NOMO-1 (cell line): ENCODE data around the gene PPP2R5C.
"Not testable (repeated sequence)": the region's sequence is repeated elsewhere in the genome, so short reads cannot be mapped to it uniquely, and the experiment has no call there.

Experiments
- DNase-seq, 2 experiments: peaks; one replicate each; lab custom pipeline; 2025; ENCODE audit not compliant: unreplicated experiment in 2 of 2; lab: John Stamatoyannopoulos, UW

PPP2R5C gene

DNA sequence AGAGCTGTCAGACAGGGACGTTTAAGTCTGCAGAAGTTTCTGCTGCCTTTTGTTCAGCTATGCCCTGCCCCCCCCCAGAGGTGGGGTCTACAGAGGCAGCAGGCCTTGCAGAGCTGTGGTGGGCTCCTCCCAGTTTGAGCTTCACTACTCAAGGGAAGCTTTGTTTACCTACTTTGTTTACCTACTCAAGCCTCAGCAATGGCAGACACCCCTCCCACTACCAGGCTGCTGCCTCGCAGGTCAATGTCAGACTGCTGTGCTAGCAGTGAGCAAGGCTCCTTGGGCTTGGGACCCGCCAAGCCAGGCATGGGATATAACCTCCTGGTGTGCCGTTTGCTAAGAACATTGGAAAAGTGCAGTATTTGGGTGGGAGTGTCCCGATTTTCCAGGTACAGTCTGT is 11.8 kb upstream of the PPP2R5C start:
- not testable (repeated sequence) for DNase-seq

DNA sequence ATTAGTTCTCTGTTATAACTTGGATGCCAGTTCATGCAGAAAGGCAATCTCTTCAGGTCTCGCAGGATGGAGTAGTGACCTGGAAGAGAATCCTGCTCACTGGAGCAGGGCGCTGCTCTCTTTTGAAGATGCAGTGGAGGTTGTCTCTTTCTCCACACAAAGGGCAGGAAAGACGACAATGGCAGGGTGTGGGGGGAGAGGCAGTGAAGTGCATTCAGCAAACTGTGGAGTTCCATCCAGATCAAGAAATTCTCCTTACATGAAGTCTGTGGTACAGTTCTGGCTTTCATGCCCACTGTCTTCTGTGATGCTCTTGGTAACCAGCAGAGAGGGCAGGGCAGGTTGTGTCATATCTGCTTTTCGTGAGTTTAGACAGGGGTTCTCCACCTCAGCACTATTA is 6.6 kb upstream of the PPP2R5C start:
- no peak for DNase-seq

DNA sequence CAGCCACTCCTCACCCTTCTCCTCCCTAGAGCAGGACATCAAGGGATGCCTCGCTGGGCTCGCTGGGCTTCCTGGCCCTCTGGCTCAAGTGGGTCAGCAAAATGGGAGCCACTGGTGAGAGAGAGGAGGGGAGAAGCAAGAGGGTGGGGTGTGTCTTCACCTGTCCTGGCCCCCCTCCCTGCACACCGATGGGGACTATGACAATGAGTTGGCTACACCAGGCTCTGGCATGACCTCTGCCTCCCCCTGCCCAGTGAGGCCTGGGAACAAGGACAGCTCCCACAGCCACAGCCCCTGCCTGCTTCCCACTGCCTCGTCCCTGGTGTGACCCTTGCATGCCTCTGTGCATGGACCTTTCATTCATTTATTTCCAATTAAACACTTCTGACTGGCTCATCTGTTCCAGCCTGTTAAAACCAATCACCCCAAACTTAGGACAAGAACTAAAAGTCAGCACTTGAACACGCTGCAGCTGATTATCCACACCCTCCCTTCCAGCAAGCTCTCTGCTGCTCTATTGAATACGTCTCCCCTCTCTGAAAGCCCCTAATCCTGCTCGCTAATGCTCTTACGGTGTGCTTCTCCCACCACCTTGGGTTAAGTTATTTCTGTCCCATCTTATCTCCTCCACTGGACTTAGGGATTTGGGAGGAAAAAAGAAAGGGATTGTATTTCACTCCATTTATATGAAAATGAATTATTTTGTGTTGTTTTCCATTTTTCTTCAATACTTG is 5.8 kb upstream of the PPP2R5C start:
- no peak for DNase-seq

DNA sequence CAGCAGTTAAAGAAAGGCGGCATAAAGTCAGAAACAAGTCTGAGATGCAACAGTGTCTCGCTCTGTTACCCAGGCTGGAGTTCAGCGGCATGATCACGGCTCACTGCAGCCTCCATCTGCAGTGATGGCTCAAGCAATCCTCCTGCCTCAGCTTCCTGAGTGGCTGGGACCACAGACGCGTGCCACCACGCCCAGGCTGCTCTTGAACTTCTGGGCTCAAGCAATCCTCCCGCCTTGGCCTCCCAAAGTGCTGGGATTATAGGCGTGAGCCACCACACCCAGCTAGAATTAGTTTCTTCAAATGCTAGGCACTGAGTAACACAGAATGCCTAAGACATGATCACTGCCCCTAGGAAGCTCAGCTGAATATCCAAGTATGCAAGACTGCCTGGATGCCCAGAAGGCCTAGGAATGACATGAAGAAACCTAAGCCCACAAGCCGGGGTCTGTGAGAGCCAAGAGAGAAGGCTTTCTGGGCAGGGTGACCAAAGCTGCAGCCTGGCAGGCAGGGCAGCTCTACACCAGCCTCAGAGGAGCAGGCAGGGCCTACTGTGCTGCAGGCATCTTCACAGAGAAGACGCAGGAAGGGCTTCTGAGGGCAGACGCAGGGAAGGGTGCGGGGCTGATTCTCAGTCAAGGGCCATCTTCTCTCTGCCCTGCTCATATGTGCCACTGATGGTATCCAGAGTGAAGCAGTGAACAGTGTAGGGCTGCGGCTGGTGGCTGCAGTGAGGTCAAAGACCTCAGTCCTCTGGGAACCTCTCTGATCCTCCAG is 4.3 kb upstream of the PPP2R5C start:
- DNase-seq = no peak

DNA sequence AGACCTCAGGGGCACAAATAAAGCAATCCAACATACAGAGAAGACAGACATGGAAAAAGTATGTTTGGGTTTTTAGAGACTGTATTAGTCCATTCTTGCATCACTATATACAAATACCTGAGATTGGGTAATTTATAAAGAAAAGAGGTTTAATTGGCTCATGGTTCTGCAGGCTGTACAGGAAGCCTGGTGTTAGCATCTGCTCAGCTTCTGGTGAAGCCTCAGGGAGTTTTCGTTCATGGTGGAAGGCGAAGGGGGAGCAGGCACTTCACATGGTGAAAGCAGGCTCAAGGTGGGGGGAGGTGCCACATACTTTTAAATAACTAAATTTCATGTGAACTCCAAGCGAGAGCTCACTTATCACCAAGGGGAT is 3.7 kb upstream of the PPP2R5C start:
- DNase-seq = no peak

DNA sequence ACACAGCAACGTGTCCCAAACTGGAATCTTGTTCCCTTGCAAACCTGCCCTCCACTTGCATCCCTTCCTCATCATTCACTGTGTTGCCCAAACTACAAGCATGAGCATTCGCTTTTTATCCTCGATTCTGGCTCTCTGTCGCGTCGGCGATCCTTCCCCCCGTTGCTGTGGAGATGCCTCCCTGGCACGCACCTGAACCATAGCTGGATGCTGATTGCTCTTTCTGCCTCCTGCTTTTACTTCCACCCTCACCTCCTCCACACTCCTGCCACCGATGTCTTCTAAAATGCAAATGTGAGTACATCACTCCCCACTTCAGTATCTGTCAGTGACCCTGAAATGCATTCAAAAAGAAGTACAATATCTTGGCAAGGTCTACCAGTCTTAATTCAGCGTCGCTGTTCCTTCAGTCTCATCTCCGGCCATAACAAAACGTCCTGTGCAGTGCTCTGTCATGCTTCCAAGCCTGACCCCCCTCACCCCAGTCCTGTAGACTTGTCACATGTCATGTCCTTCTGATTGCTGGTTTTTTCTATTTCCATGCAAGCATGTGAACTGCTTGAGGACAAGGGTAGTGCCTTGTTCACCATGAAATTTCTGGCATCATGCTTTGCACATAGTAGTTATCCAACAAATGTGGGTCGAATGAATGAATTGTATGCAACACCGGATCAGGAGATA is 2.5 kb upstream of the PPP2R5C start:
- DNase-seq = no peak

DNA sequence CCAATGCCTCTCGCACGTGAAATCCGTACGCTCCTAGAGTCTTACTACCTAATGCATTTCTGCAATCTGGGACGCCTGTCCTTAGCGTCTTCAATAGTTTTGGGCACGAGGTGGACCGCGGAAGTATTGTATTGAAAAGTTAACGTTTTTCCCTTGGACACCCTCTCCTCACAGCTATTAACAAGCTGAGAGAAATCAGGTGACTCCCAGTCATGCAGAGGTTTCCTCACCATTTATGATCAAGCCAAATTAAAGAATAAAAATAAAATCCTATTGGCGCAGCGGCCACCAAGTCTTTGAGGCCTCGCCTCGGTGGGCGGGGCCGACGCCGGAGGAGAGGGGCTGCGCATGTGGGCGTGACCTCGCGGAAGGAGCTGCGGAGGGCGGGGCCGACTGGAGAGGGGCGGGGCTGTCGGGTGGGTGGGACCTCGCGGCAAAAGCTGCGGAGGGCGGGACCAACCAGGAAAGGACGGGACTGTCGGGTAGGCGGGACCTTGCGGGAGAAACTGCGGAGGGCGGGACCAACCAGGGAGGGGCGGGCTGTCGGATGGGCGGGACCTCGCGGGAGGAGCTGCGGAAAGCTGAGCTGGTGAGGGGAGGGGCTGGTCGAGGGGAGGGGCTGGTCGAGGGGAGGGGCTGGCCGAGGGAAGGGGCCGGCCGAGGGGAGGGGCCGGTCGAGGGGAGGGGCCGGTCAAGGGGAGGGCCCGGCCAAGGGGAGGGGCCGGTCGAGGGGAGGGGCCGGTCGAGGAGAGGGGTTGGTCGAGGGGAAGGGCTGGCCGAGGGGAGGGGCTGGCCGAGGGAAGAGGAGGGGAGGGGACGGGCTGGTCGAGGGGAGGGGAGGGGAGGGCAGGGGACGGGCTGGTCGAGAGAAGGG is 1.1 kb upstream of the PPP2R5C start:
- DNase-seq = peak; percentile 89 to 95

DNA sequence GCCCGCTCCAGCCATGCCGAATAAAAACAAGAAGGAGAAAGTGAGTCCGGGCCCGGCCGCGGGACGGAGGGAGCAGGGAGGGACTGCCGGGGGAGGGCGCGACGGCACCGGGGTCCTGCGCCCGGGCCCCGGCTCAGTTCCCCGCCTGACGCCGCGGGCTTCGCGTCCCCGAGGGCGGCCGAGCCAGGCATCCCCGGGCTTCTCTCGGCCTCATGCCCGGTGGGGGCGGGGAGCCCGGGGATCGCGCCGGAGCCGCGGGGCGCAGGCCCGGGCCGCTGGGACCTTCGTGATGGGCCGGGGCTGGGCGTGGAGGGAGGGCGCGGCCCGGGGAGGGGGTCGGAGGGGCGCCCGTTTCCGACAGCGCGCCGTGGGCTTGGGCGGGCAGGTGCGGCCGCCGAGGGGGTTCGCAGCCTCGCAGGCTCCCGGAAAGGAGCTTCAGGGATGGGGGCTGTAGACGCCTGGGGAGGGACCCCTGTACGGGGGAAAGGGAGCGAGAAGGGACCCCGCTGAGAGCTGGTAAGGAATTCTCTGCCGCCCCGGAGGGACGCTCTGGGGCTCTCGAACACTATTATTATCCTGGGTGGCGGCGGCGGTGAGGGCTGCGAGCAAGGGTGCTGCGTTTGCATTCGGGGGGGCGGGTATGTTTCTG is 496 bp downstream of the PPP2R5C start:
- DNase-seq = no peak

DNA sequence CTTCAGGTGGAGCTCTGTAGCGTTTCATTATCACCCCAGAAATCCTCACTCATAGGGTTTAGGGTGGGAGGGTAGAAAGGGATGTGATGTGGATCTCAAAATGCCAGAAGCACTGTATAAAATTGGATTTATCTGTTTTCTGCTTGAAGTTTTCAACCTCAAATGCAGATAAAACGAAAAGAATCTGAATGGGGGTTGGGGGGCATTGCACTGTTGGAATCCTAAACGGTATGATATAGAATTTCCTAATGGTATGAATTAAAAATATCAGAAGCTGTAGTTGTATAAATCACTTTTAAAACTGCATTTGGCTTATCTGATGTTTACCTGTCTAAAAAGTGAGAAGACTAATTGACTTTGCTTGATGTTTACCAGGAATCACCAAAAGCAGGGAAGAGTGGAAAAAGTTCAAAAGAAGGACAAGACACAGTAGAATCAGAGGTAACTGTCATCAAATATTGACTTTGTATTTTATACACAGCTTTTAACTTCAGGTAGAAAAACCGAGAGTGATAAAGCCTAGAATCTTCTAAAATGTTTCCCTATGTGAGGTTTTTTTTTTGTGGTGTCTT is 1.1 kb downstream of the PPP2R5C start:
- no peak for DNase-seq

DNA sequence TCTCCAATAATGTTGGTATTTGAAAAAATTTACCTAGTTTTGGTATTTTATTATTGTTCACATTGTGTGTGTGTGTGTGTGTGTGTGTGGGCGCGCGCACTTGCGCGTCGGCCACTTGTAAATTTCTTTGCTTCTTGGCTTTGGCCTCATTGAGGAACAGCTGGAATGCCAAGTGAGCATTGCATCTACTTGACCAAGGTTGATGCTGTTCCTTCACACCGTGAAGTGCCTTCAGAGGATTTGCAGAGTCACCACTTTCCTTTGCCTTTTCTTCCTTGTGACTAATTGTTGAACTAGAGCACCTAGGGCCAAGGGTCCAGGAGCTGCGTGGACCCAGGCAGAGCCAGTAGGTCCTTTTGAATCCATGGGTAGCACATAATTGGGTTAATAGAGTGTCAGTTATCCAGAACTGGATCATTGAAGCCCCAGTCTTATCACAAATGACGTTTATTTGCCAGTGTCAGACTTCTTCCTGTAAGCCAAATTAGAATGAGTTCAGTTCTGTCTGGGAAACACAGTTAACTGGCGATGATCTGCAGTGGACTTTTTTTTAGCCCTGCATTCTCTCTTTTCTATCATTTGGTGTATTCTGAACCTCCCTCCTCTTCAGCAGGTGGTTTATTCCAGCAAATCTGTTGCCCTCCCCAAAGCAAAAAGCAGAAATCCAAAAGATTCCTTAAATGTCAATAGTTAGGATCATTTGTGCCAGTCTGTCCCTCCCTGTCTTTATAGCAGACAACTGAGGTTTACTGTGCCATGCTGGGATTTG is 2.6 kb downstream of the PPP2R5C start:
- no peak for DNase-seq

DNA sequence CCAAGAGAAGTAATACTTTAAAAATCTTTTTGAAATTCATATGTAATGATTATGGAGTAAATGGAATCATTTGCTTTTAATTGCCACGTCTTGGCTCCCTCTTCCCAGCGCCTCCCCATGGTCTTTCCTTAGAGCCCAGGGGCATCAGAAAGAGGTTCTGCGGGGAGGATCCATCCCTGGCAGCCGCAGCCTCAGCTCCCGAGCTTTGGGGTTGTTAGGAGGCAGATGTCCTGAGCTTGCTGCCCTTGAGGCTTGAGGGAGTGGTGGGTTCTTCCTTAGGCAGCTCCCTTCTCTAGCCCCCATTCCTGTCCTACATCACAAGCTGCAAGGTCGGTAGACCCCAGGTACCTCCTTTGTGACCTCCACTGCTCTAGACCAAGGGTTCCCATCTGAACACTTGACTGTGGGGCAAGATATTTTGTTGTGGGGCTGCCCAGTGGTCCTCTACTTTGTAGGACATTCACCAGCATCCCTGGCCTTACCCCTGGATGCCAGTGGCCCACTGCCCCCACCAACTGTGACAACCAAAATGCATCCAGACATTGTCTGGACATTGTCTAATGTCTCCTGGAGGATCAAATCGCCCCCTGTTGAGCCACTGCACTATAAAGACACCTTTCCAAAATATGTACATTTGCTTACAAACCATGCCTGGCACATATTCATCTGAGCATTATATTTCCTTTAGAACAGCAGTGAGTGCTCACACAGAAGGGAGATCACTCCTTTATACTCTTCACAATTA is 6.3 kb downstream of the PPP2R5C start:
- no peak for DNase-seq

DNA sequence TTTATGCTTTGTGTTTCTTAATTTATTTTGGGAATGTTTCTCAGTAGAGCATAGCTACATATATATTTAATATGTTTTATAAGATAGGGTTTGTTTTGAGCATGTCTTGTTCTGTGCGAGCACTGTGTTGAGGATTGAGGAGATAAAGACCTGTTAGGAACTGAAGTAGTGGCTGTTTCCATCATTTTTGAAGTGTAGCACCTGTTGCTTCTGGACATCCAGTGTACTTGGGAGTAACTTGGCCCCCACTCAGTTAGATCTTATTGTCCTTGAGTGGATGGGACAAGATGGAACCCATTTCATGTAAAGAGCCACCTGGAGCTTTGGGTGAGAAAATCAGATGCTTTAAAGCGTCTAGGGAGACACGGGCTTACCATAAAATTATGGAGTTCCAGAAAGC is 8.7 kb downstream of the PPP2R5C start:
- no peak for DNase-seq

DNA sequence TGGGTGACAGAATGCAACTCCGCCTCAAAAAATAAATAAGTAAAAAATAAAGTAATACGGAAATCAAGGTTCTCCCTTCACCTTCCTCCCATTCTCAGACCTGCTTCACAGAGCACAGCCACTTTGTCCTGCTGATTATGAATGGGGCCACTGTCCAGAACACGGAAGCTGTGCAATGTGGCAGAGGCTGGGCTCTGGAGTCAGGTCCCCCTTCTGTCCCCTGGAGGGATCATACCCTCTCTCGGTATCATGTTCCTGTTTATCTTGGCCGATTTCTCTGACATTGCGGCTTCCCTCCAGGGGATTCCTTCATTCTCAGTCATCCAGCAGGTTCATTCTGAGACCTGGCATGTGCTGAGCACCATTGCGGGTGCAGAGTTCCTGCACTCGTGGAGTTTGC is 11.3 kb downstream of the PPP2R5C start:
- DNase-seq = no peak

DNA sequence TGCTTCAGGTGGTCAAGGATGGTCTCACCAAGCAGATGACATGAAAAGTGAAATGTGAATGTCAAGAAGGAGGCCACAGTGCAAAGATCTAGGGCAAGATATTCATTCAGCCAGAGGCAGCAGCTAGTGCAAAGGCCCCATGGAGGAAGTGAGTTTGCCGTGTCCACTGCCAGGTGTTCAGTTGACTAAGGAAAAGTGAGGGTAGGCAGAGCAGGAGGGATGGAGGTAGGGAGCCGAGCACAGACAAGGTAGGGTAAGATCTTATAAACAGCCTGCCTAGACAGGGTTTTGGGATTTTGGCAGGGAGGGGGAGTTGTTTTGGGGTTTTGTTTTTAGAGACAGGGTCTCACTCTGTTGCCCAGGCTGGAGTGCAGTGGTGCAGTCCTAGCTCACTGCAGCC is 11.9 kb downstream of the PPP2R5C start:
- no peak for DNase-seq

DNA sequence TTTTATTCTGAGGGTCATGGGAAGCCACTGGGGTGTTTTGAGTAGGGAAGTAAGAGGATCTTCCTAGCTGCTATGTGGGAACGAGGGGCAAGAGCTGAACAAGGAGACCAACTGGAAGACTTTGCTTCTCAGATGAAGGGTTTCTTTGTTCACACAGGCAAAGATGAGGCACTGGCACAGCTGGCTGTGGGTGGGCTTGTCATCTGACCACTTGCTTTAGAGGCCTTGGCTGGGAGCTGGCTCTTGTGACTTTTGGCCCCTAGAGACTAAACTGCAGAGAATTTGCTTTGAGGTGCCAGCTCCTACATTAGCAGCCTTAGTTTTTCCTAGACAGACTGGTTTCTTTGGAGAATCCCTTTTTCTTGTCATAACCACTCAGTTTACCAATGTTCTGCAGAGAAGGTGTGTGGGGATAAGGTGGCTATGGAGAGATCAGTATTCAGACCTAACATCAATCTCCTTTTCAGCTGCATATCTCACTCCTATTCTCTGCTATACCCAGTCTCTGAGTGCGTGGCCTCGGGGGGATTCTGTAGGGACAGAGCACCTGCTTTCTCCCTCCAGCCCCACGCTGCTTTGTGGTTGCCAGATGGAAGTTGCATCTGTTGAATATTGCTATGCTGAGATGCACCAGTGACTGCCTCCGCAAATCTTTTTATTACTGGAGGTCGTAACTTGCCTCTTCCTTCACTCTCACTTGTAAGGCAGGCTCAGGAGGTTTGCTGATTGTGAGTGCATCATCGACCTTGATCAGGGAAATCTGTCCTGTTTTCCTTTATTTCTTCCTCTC is 12.7 kb downstream of the PPP2R5C start:
- no peak for DNase-seq

DNA sequence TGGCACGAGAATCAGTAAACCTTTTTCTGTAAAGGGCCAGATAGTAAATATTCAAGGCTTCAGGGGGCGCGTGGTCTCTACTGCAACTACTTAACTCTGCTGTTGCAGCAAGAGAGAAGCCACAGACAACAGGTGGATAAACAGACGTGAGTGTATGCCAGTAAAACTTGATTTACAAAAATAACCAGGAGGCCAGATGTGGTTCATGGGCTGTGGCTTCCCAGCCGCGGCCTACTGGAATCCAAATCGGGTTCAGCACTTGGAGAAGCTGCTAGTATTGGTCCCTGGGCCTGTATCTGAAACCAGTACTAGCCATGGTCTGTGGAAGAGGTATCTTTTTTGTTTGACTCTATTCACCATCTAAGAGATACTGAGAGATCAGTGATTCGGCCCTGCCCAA is 13.3 kb downstream of the PPP2R5C start:
- no peak for DNase-seq

DNA sequence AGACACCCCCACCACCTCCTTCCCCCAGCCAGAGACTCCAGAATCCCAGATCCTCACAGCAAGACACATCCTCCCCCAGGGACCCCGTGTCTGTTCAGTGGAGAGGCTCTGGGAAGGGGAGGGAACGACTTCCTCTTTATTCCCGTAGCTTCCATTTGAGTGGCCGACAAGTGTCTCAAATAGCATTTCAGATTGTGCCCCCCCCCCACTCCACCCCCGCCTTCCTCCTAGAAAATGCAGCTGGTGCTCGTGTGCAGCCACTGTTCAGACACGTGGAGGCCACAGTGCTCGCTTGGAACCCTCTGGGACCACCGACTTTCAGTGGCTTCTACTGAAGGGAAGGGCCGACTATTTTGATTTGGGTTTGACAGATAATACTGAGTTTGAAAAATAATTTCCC is 14.3 kb downstream of the PPP2R5C start:
- DNase-seq = no peak

DNA sequence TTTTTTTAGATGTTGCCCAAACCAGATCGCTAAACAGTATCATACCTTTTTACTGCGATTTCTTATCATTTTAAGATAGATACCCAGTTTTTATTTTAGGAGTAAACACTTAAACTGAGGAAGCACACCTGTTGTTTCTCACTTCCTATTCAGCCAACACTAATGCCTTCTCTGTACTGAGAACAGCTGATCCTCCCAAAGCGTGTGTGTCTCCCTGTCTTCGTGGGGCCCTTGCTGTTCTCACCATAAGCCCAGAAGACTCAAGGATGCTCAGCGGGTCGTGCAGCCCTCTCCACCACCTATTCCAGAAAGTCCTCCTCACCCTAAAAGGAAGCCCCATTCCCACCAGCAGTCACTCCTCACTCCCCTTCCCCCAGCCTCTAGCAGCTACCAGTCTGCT is 14.8 kb downstream of the PPP2R5C start:
- DNase-seq = no peak
